ENCODE measurements around the gene PRELID2. TPM values are rescaled to one million over a fixed set of nuclear protein-coding genes. Genes with fewer than 3 reads are reported as not detected.

The PRELID2 gene
- polyA plus RNA-seq, 3 donors: 0.77 to 2.0 (median 1.5) TPM

DNA sequence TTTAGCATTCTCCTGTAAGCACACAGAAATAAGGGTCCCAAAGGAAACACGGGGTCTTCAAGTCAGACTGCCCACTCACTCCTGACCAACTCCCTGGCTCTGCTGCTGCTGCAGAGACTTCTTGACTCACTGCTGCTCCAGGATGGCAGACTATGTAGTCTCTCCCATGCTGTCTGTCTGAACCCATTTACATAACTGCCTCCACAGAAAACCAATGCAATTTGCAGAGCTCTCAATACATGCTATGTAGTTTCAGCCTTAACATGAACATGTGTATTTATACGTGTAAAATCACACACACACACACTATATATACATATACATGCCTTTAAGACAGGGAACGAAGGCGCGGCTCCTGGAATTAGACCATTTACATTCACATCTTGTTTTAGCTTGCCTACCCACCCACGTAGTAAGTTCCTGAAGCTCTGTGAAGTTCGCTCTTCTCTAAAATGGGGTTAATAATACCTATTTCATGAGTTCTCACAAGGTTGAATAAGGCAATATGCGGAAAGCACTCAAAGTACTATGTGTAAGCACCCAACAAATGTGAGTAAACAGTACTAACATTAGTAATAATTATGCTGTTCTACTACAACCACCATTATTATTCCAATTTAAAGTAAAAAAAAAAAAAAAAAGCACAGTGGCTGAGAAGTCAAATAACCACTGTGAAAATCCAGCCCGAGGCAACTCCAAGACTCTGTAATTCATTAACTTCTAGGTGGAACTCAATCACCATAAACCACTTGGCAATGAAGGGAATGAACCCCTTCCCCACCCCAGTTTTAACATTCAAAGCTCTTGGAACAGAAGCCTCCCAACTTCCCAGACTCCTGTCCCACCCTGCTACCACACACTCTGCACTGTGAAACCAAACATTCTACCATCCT, 31.8 kb downstream of the PRELID2 start:
- H3K9me3 Mint-ChIP-seq: peaks cover 0 to 5% (median 0%) of the 10 kb centered on the region in 7 donors
- Histone ChIP-seq H3K4me1 (ENCODE audit: control insufficient read depth in 1 of 2, insufficient read depth in 2 of 2, low read length in 2 of 2) (no peaks in the 10 kb centered on the region), H3K4me3 (replicated peaks in 1 of 3; ENCODE audit: low read depth in 2 of 3, low read length in 3 of 3) (no peak overlapping the region), H2AFZ (ENCODE audit: insufficient read depth, low read depth, low read length, poor library complexity, severe bottlenecking) (no peak overlapping the region), H3K9me3 (replicated peaks in 1 of 2; ENCODE audit: control insufficient read depth in 1 of 2, insufficient read depth in 1 of 2, low read length in 2 of 2) (no peaks in the 10 kb centered on the region), H3K27ac (ENCODE audit: low read depth in 1 of 2, low read length in 2 of 2) (no peak overlapping the region), H3K27me3 (ENCODE audit: control insufficient read depth in 2 of 2, insufficient read depth in 2 of 2, low read length in 2 of 2) (no peaks in the 10 kb centered on the region), H3K36me3 (replicated peaks in 1 of 2; ENCODE audit: control insufficient read depth in 1 of 2, insufficient read depth in 2 of 2, low read length in 2 of 2) (no peaks in the 10 kb centered on the region), H3K9ac (ENCODE audit: insufficient read depth, low read length, poor library complexity, severe bottlenecking) (no peak overlapping the region), H3K79me2 (ENCODE audit: insufficient read depth, low read length) (no peaks in the 10 kb centered on the region), H4K20me1 (ENCODE audit: insufficient read depth, low read length) (no peaks in the 10 kb centered on the region), H3K4me2 (replicated peaks; ENCODE audit: extremely low read depth, low read length, poor library complexity, severe bottlenecking) (no peak overlapping the region)
- intact Hi-C loops (cut with micrococcal nuclease): no loop called here
- TF ChIP-seq, protein P1, sequence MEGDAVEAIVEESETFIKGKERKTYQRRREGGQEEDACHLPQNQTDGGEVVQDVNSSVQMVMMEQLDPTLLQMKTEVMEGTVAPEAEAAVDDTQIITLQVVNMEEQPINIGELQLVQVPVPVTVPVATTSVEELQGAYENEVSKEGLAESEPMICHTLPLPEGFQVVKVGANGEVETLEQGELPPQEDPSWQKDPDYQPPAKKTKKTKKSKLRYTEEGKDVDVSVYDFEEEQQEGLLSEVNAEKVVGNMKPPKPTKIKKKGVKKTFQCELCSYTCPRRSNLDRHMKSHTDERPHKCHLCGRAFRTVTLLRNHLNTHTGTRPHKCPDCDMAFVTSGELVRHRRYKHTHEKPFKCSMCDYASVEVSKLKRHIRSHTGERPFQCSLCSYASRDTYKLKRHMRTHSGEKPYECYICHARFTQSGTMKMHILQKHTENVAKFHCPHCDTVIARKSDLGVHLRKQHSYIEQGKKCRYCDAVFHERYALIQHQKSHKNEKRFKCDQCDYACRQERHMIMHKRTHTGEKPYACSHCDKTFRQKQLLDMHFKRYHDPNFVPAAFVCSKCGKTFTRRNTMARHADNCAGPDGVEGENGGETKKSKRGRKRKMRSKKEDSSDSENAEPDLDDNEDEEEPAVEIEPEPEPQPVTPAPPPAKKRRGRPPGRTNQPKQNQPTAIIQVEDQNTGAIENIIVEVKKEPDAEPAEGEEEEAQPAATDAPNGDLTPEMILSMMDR (IDR thresholded peaks at IDR 0.05): no peak
- peaks cover 1 to 3% of the 10 kb centered on the region in 2 donors for H3K36me3 Mint-ChIP-seq
- no peaks in the 10 kb centered on the region for H3K27me3 Mint-ChIP-seq (ENCODE audit: low read depth in 3 of 3)
- peak overlapping the region in 1 of 7 donors; percentile 17 for H3K27ac Mint-ChIP-seq
- H3K4me3 Mint-ChIP-seq: no peak overlapping the region
- WGBS (ENCODE audit: insufficient coverage): 95% methylated on average over 6 of the region's 9 CpGs
- no peaks in the 10 kb centered on the region for H3K4me1 Mint-ChIP-seq
- no peak for DNase-seq

DNA sequence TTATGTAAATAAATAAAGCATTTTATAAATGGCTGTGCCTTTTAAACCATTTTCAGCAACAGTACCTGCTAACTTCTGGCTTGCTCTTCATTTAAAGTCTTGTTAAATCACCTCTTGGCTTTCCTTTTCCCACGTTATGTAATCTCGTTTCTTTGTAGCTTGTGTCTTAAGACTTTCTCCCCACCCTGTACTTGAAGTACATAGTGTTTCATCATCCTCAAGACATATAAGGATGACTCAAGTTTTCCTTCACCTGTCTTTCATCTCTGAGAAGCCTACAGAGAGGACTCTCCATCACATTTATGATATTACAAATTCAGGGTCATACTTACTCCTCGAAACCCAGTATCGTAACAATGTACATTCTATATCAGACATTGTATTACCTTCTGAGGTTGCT, 33.9 kb downstream of the PRELID2 start:
- TF ChIP-seq, protein P1 (IDR thresholded peaks at IDR 0.05): no peak
- H3K79me2 ChIP-seq (ENCODE audit: insufficient read depth, low read length): no peaks in the 10 kb centered on the region
- H4K20me1 ChIP-seq (ENCODE audit: insufficient read depth, low read length): no peaks in the 10 kb centered on the region
- Mint-ChIP-seq H3K9me3 (peaks cover 0 to 5% (median 0%) of the 10 kb centered on the region in 7 donors), H3K4me3 (no peak overlapping the region), H3K36me3 (peaks cover 1 to 3% of the 10 kb centered on the region in 2 donors), H3K27me3 (ENCODE audit: low read depth in 3 of 3) (no peaks in the 10 kb centered on the region), H3K27ac (peak overlapping the region in 1 of 7 donors; percentile 4), H3K4me1 (no peaks in the 10 kb centered on the region)
- DNase-seq: no peak
- intact Hi-C loops (cut with micrococcal nuclease): no loop called here
- H3K4me3 ChIP-seq (replicated peaks in 1 of 3; ENCODE audit: low read depth in 2 of 3, low read length in 3 of 3): no peak overlapping the region
- H2AFZ ChIP-seq (ENCODE audit: insufficient read depth, low read depth, low read length, poor library complexity, severe bottlenecking): no peak overlapping the region
- H3K9me3 ChIP-seq (replicated peaks in 1 of 2; ENCODE audit: control insufficient read depth in 1 of 2, insufficient read depth in 1 of 2, low read length in 2 of 2): no peaks in the 10 kb centered on the region
- H3K4me2 ChIP-seq (replicated peaks; ENCODE audit: extremely low read depth, low read length, poor library complexity, severe bottlenecking): no peak overlapping the region
- no peaks in the 10 kb centered on the region for H3K27me3 ChIP-seq (ENCODE audit: control insufficient read depth in 2 of 2, insufficient read depth in 2 of 2, low read length in 2 of 2)
- no peak overlapping the region for H3K27ac ChIP-seq (ENCODE audit: low read depth in 1 of 2, low read length in 2 of 2)
- no peak overlapping the region for H3K9ac ChIP-seq (ENCODE audit: insufficient read depth, low read length, poor library complexity, severe bottlenecking)
- H3K36me3 ChIP-seq (replicated peaks in 1 of 2; ENCODE audit: control insufficient read depth in 1 of 2, insufficient read depth in 2 of 2, low read length in 2 of 2): no peaks in the 10 kb centered on the region
- no CpG with 5 or more reads among the region's 4 CpGs for WGBS (ENCODE audit: insufficient coverage)
- H3K4me1 ChIP-seq (ENCODE audit: control insufficient read depth in 1 of 2, insufficient read depth in 2 of 2, low read length in 2 of 2): no peaks in the 10 kb centered on the region
